Fibroblast of lung (primary cell): Measurements from ENCODE around the gene ITGA3. TPM values are rescaled to one million over a fixed set of nuclear protein-coding genes. Genes with fewer than 3 reads are reported as not detected.

ENCODE experiments used
- DNase-seq, 2 donors: peaks; one replicate each; pipeline versions ENCODE4 v3.0.0 to v3.0.0-alpha.2; 2010; ENCODE audit warnings: low read depth in 2 of 2
- H2AFZ ChIP-seq: 2 replicates; pipeline ENCODE4 v1.5.1; 2012; ENCODE audit warnings: low read length, control low read depth, inconsistent platforms
- H3K27ac ChIP-seq: 2 replicates; pipeline ENCODE4 v1.5.1; 2011; ENCODE audit warnings: low read length, control low read depth; ENCODE audit not compliant: insufficient read depth
- H3K27me3 ChIP-seq: 2 replicates; pipeline ENCODE4 v1.5.1; 2011; ENCODE audit warnings: mild to moderate bottlenecking, low read length; ENCODE audit not compliant: control insufficient read depth, insufficient read depth
- H3K36me3 ChIP-seq: 2 replicates; pipeline ENCODE4 v1.5.1; 2011; ENCODE audit warnings: low read length; ENCODE audit not compliant: control insufficient read depth, insufficient read depth
- H3K4me1 ChIP-seq: 2 replicates; pipeline ENCODE4 v1.5.1; 2011; ENCODE audit warnings: low read length; ENCODE audit not compliant: control insufficient read depth, insufficient read depth; ENCODE audit errors: extremely low read depth
- H3K4me2 ChIP-seq: 2 replicates; pipeline ENCODE4 v1.5.1; 2011; ENCODE audit warnings: low read length, control low read depth; ENCODE audit not compliant: insufficient read depth; ENCODE audit errors: extremely low read depth
- H3K4me3 ChIP-seq, 4 experiments: fragments of 200-600 bp in 1 of 4; sonication (generic) in 1 of 4; replicated peaks in 1 of 4; 2 replicates each; pipeline ENCODE4 v1.5.1; 2011 to 2016; ENCODE audit warnings: low read length in 4 of 4, low read depth in 3 of 4, mild to moderate bottlenecking in 3 of 4, control low read depth in 2 of 4, inconsistent platforms in 1 of 4, mixed read lengths in 1 of 4; ENCODE audit not compliant: insufficient read depth in 1 of 4; ENCODE audit errors: control extremely low read depth in 1 of 4
- H3K79me2 ChIP-seq: 2 replicates; pipeline ENCODE4 v1.5.1; 2012; ENCODE audit warnings: mild to moderate bottlenecking, low read length, inconsistent platforms; ENCODE audit not compliant: control insufficient read depth, insufficient read depth
- H3K9ac ChIP-seq: 2 replicates; pipeline ENCODE4 v1.5.1; 2011; ENCODE audit warnings: mild to moderate bottlenecking, low read length, control low read depth; ENCODE audit not compliant: insufficient read depth
- H3K9me3 ChIP-seq: 2 replicates; pipeline ENCODE4 v1.5.1; 2012; ENCODE audit warnings: low read depth, low read length; ENCODE audit not compliant: control insufficient read depth, insufficient read depth
- H4K20me1 ChIP-seq: 2 replicates; pipeline ENCODE4 v1.5.1; 2011; ENCODE audit warnings: low read length; ENCODE audit not compliant: control insufficient read depth, insufficient read depth; ENCODE audit errors: extremely low read depth
- EZH2 ChIP-seq: IDR thresholded peaks from 2 replicates; pipeline ENCODE4 v1.5.1; 2012; ENCODE audit warnings: low read length, control low read depth, mild to moderate bottlenecking; ENCODE audit errors: missing control alignments
- polyA plus RNA-seq, 2 donors: library from polyadenylated mRNA; depleted of rRNA in 1 of 2; stranded (reverse) in 1 of 2; unstranded in 1 of 2; fragments of >200 nt; gene quantifications; 2 replicates each; pipeline ENCODE4 v1.2.1, GENCODE V29; 2011 to 2012; ENCODE audit warnings: missing spikeins in 1 of 2
- total RNA-seq: library from RNA; depleted of rRNA; stranded (reverse); fragments of >200 nt; gene quantifications from 2 replicates; pipeline ENCODE4 v1.2.1, GENCODE V29; 2014
- TF ChIP-seq, protein P1 (sequence below), 2 donors: IDR thresholded peaks in 1 of 2; conservative IDR thresholded peaks in 1 of 2; 1 replicate in 1 of 2; 2 replicates in 1 of 2; pipeline ENCODE4 v1.5.1; 2011 to 2012; ENCODE audit warnings: low read length in 2 of 2, control low read depth in 1 of 2, inconsistent platforms in 1 of 2, low read depth in 1 of 2, mild to moderate bottlenecking in 1 of 2

The ITGA3 gene
- total and polyA plus RNA-seq, 2 donors (not counting 1 experiment from before 2014, with no cell fraction given) = 67.3 to 269 TPM

DNA sequence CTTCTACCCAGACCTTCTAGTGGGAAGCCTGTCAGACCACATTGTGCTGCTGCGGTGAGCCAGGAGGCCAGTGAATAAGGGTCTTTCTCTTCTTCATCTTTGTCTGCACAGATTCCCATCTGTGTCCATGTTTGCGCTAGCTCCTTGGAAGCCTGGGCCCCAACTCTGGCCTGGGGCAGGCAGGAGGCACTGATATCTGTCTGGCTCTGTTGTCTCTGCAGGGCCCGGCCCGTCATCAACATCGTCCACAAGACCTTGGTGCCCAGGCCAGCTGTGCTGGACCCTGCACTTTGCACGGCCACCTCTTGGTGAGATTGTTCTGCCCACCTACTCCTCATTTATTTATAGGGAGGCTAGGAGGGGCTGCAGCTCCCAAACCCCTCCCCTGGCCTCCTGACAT lies 18.3 kb downstream of the ITGA3 start:
- Histone ChIP-seq H3K36me3 (peaks cover 54% of the 10 kb centered on the region), H3K4me1 (no peaks in the 10 kb centered on the region), H3K4me3 (no peak overlapping the region), H3K9ac (no peak overlapping the region), H3K9me3 (no peaks in the 10 kb centered on the region), H3K79me2 (peaks cover 2% of the 10 kb centered on the region), H3K4me2 (no peak overlapping the region), H4K20me1 (no peaks in the 10 kb centered on the region), H2AFZ (no peak overlapping the region), H3K27me3 (no peaks in the 10 kb centered on the region), H3K27ac (no peak overlapping the region)
- DNase-seq = no peak
- TF ChIP-seq, protein P1, sequence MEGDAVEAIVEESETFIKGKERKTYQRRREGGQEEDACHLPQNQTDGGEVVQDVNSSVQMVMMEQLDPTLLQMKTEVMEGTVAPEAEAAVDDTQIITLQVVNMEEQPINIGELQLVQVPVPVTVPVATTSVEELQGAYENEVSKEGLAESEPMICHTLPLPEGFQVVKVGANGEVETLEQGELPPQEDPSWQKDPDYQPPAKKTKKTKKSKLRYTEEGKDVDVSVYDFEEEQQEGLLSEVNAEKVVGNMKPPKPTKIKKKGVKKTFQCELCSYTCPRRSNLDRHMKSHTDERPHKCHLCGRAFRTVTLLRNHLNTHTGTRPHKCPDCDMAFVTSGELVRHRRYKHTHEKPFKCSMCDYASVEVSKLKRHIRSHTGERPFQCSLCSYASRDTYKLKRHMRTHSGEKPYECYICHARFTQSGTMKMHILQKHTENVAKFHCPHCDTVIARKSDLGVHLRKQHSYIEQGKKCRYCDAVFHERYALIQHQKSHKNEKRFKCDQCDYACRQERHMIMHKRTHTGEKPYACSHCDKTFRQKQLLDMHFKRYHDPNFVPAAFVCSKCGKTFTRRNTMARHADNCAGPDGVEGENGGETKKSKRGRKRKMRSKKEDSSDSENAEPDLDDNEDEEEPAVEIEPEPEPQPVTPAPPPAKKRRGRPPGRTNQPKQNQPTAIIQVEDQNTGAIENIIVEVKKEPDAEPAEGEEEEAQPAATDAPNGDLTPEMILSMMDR (conservative IDR thresholded peaks at IDR 0.05 in 1 of 2, IDR thresholded peaks at IDR 0.05 in 1 of 2; ENCODE audit: low read depth in 1 of 2, low read length in 2 of 2) = no peak
- TF ChIP-seq EZH2 = no peak

DNA sequence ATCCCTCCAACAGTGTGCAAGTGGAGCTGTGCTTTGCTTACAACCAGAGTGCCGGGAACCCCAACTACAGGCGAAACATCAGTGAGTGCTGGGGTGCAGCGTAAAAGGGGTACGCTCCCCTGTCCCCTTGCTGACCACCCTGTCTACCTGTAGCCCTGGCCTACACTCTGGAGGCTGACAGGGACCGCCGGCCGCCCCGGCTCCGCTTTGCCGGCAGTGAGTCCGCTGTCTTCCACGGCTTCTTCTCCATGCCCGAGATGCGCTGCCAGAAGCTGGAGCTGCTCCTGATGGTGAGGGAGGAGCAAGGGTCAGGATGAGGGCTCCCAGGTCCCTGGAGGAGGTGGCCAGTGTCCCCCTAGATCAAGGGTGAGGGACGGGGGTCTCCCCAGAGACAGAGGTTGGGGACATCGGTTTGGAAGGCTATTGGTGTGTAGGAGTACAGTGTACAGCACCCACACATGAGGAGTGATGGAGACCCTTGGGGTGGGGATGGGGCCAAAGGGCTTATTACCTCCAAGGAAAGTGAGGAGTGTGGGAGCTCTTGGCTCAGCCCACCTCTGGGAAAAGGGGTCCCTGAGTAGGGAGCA lies 19.6 kb downstream of the ITGA3 start:
- Histone ChIP-seq H3K9ac (no peak overlapping the region), H4K20me1 (no peaks in the 10 kb centered on the region), H3K9me3 (no peaks in the 10 kb centered on the region), H3K4me2 (no peak overlapping the region), H3K4me3 (no peak overlapping the region), H2AFZ (no peak overlapping the region), H3K79me2 (no peaks in the 10 kb centered on the region), H3K27ac (no peak overlapping the region), H3K36me3 (peaks cover 59% of the 10 kb centered on the region), H3K27me3 (no peaks in the 10 kb centered on the region), H3K4me1 (no peaks in the 10 kb centered on the region)
- no peak for TF ChIP-seq EZH2
- TF ChIP-seq, protein P1 (conservative IDR thresholded peaks at IDR 0.05 in 1 of 2, IDR thresholded peaks at IDR 0.05 in 1 of 2; ENCODE audit: low read depth in 1 of 2, low read length in 2 of 2) = no peak
- DNase-seq = no peak

DNA sequence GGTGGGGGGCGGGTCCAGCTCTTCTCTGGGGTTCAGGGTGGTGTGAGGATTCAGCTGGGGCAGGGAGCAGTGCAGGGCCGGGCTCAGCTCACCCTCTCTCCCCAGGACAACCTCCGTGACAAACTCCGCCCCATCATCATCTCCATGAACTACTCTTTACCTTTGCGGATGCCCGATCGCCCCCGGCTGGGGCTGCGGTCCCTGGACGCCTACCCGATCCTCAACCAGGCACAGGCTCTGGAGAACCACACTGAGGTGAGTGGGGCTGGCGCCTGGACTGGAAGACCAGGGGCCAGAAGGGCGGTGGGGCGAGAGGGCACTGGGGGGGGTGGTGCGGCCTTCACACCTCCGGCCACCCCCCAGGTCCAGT lies 20.3 kb downstream of the ITGA3 start:
- H3K9me3 ChIP-seq = no peaks in the 10 kb centered on the region
- no peak for DNase-seq
- H3K4me1 ChIP-seq = no peaks in the 10 kb centered on the region
- H4K20me1 ChIP-seq = no peaks in the 10 kb centered on the region
- H3K79me2 ChIP-seq = no peaks in the 10 kb centered on the region
- no peak overlapping the region for H3K9ac ChIP-seq
- no peak overlapping the region for H3K4me3 ChIP-seq
- H3K27me3 ChIP-seq = no peaks in the 10 kb centered on the region
- no peak overlapping the region for H3K27ac ChIP-seq
- no peak overlapping the region for H3K4me2 ChIP-seq
- H3K36me3 ChIP-seq = peaks cover 59% of the 10 kb centered on the region
- no peak for TF ChIP-seq EZH2
- TF ChIP-seq, protein P1 (conservative IDR thresholded peaks at IDR 0.05 in 1 of 2, IDR thresholded peaks at IDR 0.05 in 1 of 2; ENCODE audit: low read depth in 1 of 2, low read length in 2 of 2) = no peak
- H2AFZ ChIP-seq = no peak overlapping the region
